Measurements from ENCODE around the gene DCC. TPM values are rescaled to one million over a fixed set of nuclear protein-coding genes. Genes with fewer than 3 reads are reported as not detected.

DCC gene
- total and polyA plus RNA-seq, 2 donors (not counting 1 experiment from before 2014, with no cell fraction given): not detected

GRCh38 chr18:53521068-53521467, 1181.1 kb downstream of the DCC start:
- Histone ChIP-seq H3K27me3 (replicated peaks in 1 of 4; ENCODE audit: control extremely low read depth in 1 of 4, control insufficient read depth in 3 of 4, insufficient read depth in 4 of 4, low read length in 3 of 4) (no peaks in the 10 kb centered on the region), H2AFZ (ENCODE audit: insufficient read depth, low read depth, low read length, poor library complexity, severe bottlenecking) (no peak overlapping the region), H3K27ac (ENCODE audit: low read length in 2 of 2) (no peak overlapping the region), H3K9me3 (ENCODE audit: control extremely low read depth in 1 of 3, control insufficient read depth in 2 of 3, insufficient read depth in 1 of 3, low read length in 2 of 3) (no peaks in the 10 kb centered on the region), H3K36me3 (replicated peaks in 1 of 2; ENCODE audit: control extremely low read depth in 1 of 2, control insufficient read depth in 1 of 2, extremely low read depth in 1 of 2, insufficient read depth in 2 of 2, low read length in 1 of 2) (no peaks in the 10 kb centered on the region), H3K79me2 (ENCODE audit: control insufficient read depth, insufficient read depth, low read length) (no peaks in the 10 kb centered on the region), H3K4me2 (replicated peaks; ENCODE audit: low read depth, low read length, poor library complexity, severe bottlenecking) (no peak overlapping the region), H4K20me1 (ENCODE audit: control insufficient read depth, insufficient read depth, low read length, poor library complexity, severe bottlenecking) (no peaks in the 10 kb centered on the region), H3K4me3 (ENCODE audit: control extremely low read depth in 1 of 5, extremely low read depth in 1 of 5, insufficient read depth in 1 of 5, low read depth in 2 of 5, low read length in 4 of 5) (no peak overlapping the region), H3K4me1 (ENCODE audit: control insufficient read depth in 2 of 2, insufficient read depth in 2 of 2, low read length in 2 of 2) (no peaks in the 10 kb centered on the region), H3K9ac (ENCODE audit: low read length) (no peak overlapping the region)
- H3K27ac Mint-ChIP-seq: no peak overlapping the region
- H3K27me3 Mint-ChIP-seq: no peaks in the 10 kb centered on the region
- H3K4me1 Mint-ChIP-seq: no peaks in the 10 kb centered on the region
- intact Hi-C loops (cut with micrococcal nuclease): no loop called here
- 92% methylated on average over 2 of the region's 7 CpGs for WGBS (ENCODE audit: insufficient coverage)
- TF ChIP-seq CTCF (IDR thresholded peaks at IDR 0.05) (no peak), EZH2 (IDR thresholded peaks at IDR 0.05; ENCODE audit: borderline replicate concordance, insufficient read depth, low read depth, low read length, poor library complexity, severe bottlenecking) (no peak)
- H3K9me3 Mint-ChIP-seq (ENCODE audit: insufficient read depth): no peaks in the 10 kb centered on the region
- no peak overlapping the region for H3K4me3 Mint-ChIP-seq
- DNase-seq (no peak), ATAC-seq (ENCODE audit: low read depth) (no peak)
- ChIA-PET POLR2A (no interaction called here), CTCF (no interaction called here)

GRCh38 chr18:53526101-53526870, 1186.3 kb downstream of the DCC start:
- WGBS (ENCODE audit: insufficient coverage): 25% methylated on average over 1 of the region's 4 CpGs
- H3K9me3 Mint-ChIP-seq (ENCODE audit: insufficient read depth): no peaks in the 10 kb centered on the region

More at GRCh38 chr18:53526101-53526870, 1186.3 kb downstream of the DCC start:
- TF ChIP-seq EZH2 (IDR thresholded peaks at IDR 0.05; ENCODE audit: borderline replicate concordance, insufficient read depth, low read depth, low read length, poor library complexity, severe bottlenecking) (no peak), CTCF (IDR thresholded peaks at IDR 0.05) (no peak)
- Histone ChIP-seq H3K4me2 (replicated peaks; ENCODE audit: low read depth, low read length, poor library complexity, severe bottlenecking) (no peak overlapping the region), H3K9me3 (ENCODE audit: control extremely low read depth in 1 of 3, control insufficient read depth in 2 of 3, insufficient read depth in 1 of 3, low read length in 2 of 3) (no peaks in the 10 kb centered on the region), H3K4me1 (ENCODE audit: control insufficient read depth in 2 of 2, insufficient read depth in 2 of 2, low read length in 2 of 2) (no peaks in the 10 kb centered on the region), H4K20me1 (ENCODE audit: control insufficient read depth, insufficient read depth, low read length, poor library complexity, severe bottlenecking) (no peaks in the 10 kb centered on the region), H3K9ac (ENCODE audit: low read length) (no peak overlapping the region), H2AFZ (ENCODE audit: insufficient read depth, low read depth, low read length, poor library complexity, severe bottlenecking) (no peak overlapping the region), H3K27me3 (replicated peaks in 1 of 4; ENCODE audit: control extremely low read depth in 1 of 4, control insufficient read depth in 3 of 4, insufficient read depth in 4 of 4, low read length in 3 of 4) (no peaks in the 10 kb centered on the region), H3K79me2 (ENCODE audit: control insufficient read depth, insufficient read depth, low read length) (no peaks in the 10 kb centered on the region), H3K4me3 (ENCODE audit: control extremely low read depth in 1 of 5, extremely low read depth in 1 of 5, insufficient read depth in 1 of 5, low read depth in 2 of 5, low read length in 4 of 5) (no peak overlapping the region), H3K36me3 (replicated peaks in 1 of 2; ENCODE audit: control extremely low read depth in 1 of 2, control insufficient read depth in 1 of 2, extremely low read depth in 1 of 2, insufficient read depth in 2 of 2, low read length in 1 of 2) (no peaks in the 10 kb centered on the region), H3K27ac (ENCODE audit: low read length in 2 of 2) (no peak overlapping the region)
- H3K27ac Mint-ChIP-seq: no peak overlapping the region
- H3K4me1 Mint-ChIP-seq: no peaks in the 10 kb centered on the region
- CTCF ChIA-PET: no interaction called here
- POLR2A ChIA-PET: no interaction called here
- no peak overlapping the region for H3K4me3 Mint-ChIP-seq
- intact Hi-C loops (cut with micrococcal nuclease): no loop called here
- no peak for DNase-seq
- no peak for ATAC-seq (ENCODE audit: low read depth)
- no peaks in the 10 kb centered on the region for H3K27me3 Mint-ChIP-seq

Data from B cell (primary cell).